Cortex of kidney (tissue), 1 donor: ENCODE results near the gene LRIG1.

ENCODE experiments used
- DNase-seq: peaks from one replicate; lab custom pipeline; 2025; lab: John Stamatoyannopoulos, UW

LRIG1 gene

GRCh38 chr3:66470956-66471686 lies 29.7 kb downstream of the LRIG1 start:
- no peak for DNase-seq

GRCh38 chr3:66470285-66470684 lies 30.5 kb downstream of the LRIG1 start:
- DNase-seq = no peak

- no peak for DNase-seq
Observed at GRCh38 chr3:66469220-66469640, 31.6 kb downstream of the LRIG1 start.

- DNase-seq = no peak
Observed at GRCh38 chr3:66467996-66468735, 32.7 kb downstream of the LRIG1 start.

GRCh38 chr3:66466606-66467270 lies 34.1 kb downstream of the LRIG1 start:
- no peak for DNase-seq

- no peak for DNase-seq
Observed at GRCh38 chr3:66465587-66465986, 35.2 kb downstream of the LRIG1 start.

- DNase-seq = no peak
Observed at GRCh38 chr3:66465034-66465433, 35.8 kb downstream of the LRIG1 start.

- DNase-seq = no peak
Observed at GRCh38 chr3:66464512-66464894, 36.3 kb downstream of the LRIG1 start.

- DNase-seq = no peak
Observed at GRCh38 chr3:66463730-66464511, 36.9 kb downstream of the LRIG1 start.

GRCh38 chr3:66463054-66463631 lies 37.7 kb downstream of the LRIG1 start:
- no peak for DNase-seq

- DNase-seq = no peak
Observed at GRCh38 chr3:66457252-66457651, 43.6 kb downstream of the LRIG1 start.

- no peak for DNase-seq
Observed at GRCh38 chr3:66456711-66457173, 44.1 kb downstream of the LRIG1 start.

GRCh38 chr3:66454464-66454859 lies 46.4 kb downstream of the LRIG1 start:
- DNase-seq = no peak

- no peak for DNase-seq
Observed at GRCh38 chr3:66453651-66454463, 47.0 kb downstream of the LRIG1 start.

- DNase-seq = no peak
Observed at GRCh38 chr3:66452303-66453011, 48.4 kb downstream of the LRIG1 start.

GRCh38 chr3:66451766-66452165 lies 49.1 kb downstream of the LRIG1 start:
- DNase-seq = no peak

GRCh38 chr3:66450390-66451022 lies 50.3 kb downstream of the LRIG1 start:
- no peak for DNase-seq

- DNase-seq = no peak
Observed at GRCh38 chr3:66449411-66449974, 51.3 kb downstream of the LRIG1 start.

- no peak for DNase-seq
Observed at GRCh38 chr3:66444146-66444644, 56.6 kb downstream of the LRIG1 start.
